NOMO-1 treated with dmso at 0.1 percent for 144 hours (cell line): ENCODE results near the gene DPH7.
"Not testable (repeated sequence)": the region's sequence is repeated elsewhere in the genome, so short reads cannot be mapped to it uniquely, and the experiment has no call there.

Source experiments
- DNase-seq: peaks from one replicate; lab custom pipeline; 2025; ENCODE audit not compliant: unreplicated experiment; lab: John Stamatoyannopoulos, UW

Gene DPH7

DNA sequence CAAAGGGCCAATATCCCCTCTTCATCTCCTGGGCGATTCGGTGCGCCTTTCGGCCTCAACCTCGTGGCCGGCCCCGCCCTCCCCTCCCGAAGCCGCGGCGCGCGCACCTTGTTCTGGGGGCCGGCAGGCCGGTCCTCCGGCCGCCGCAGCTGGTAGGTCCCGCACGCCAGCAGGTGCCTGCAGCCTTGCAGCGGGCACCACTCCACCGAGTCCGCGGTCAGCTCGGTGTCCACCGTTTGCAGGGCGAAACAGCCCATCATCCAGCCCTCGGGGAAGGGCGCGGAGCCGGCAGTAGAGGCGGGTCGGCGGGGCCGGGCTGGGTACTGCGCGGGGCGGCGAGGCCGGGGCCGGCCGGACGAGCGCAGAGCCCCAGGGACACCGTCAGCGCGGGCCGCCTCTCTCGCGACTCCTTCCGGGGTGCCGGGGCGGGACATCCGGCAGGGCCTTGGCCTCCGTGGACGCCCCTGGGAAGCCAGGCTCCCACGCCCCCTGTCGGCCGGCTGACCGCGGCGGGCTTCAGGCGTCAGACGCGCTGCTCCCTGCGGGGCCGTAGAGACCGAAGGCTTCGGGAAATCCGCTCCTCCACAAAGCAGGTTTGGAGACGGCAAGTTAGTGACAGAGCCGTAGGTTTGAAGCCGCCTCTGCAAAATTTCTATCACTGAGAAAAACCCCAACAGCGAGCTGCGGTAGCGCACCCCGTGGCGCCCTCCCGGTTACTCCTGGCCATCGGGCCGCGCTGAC lies at the start of gene DPH7:
DPH7 (minus strand) TSS at position 408 of the 741 bp plus-strand sequence; CDS start at position 260, 148 bp downstream.
- DNase-seq = peak; percentile 89

GRCh38 chr9:137627406-137627805 lies 48.7 kb upstream of the DPH7 start:
- DNase-seq = not testable (repeated sequence)

- no peak for DNase-seq
These were observed 47.7 kb upstream of the DPH7 start for GRCh38 chr9:137626464-137626863.

- DNase-seq = not testable (repeated sequence)
These were observed 43.5 kb upstream of the DPH7 start for GRCh38 chr9:137622211-137622610.

DNA sequence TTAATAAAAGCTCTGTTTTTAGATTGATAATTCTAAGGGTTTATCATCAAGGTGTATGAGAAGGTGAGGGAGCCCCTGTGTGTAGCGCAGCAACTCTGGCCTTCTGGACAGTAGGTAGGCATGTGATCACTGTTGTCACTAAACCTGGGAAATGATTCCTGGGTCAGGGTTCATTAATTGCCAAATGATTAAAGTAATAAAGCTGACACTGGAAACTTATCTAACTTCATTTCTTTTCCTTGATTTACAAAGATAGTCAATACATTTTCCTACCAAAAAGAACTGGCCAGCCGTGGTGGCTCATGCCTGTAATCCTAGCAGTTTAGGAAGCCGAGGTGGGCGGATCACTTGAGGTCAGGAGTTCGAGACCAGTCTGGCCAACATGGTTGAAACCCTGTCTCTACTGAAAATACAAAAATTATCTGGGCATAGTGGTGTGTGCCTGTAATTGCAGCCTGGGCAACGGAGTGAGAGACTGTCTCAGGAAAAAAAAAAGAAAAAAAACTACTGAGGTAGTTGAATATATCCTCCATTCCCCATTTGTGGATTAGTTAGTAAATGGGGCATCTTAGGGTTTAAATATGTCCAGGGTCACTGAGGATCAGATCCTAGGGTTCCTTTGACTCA lies 42.5 kb upstream of the DPH7 start:
- DNase-seq = no peak

- no peak for DNase-seq
These were observed 41.9 kb upstream of the DPH7 start for GRCh38 chr9:137620581-137620980.

- no peak for DNase-seq
These were observed 41.3 kb upstream of the DPH7 start for GRCh38 chr9:137620048-137620405.

DNA sequence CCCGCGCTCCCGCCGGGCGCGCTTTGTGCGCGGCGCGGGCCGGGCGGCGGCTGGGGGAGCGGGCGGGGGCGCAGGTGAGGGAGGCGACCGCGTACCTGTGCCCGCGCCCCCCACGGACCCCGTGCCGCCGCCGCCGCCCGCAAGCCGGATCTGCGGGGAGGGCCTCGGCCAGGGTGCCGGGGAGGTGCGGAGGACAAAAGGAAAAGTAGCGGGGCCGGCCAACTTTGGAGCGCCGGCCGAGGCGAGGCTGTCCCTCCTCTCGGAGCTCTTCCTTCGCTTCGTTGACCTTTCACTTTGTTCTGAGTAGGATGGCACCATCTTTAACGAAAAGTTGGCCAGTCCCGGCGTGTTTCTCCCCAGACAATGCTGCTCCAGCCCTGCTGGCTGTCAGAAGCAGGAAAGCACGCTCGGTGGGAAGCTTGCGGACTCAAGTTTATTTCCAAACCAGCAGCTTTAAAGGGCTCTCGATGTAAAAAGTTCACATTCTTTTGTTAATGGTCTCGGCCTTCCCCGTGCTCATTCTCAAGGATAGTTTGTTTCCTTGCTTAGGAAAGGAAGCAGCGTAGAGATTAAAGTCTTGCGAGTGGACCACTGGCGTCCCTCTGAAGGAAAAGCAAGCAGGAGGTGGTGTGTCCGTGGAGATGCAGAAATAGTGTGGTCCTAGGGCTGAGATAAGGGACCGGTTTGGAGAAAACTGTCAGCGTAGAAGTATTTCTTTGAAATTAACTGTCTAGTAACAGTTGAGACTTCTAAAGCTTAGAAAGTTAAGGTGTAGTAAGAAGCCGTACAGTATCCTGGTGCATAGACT lies 40.7 kb upstream of the DPH7 start:
- DNase-seq = no peak

GRCh38 chr9:137618105-137619067 lies 39.7 kb upstream of the DPH7 start, which contains the start of gene EHMT1:
EHMT1 (plus strand) TSS chr9:137619005; CDS start chr9:137619029, 24 bp downstream.
- DNase-seq = peak; percentile 78

DNA sequence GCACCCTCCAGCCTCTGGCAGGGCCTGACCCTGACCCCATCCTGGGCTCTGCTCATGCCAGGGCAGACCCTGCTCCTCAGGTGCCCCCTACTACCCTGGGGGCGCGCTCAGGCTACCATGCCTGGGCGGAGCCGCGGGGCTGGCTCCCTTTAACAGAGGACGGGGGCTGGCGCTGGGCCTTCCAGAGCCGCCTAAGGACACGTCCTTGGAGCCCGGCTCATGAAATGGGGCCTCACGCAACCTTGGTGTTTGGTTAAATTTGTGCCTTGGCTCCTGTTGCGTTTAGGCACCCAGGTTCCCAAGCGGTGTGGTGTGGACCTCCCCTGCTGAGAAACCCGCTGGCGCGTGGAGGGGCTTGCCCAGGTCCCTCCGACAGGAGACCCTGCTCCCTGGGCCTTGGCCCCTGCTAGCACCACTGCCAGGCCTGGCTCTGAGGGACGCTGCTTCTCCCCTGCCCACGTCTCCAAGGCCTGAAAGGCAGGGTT lies 36.7 kb upstream of the DPH7 start:
- DNase-seq = no peak

DNA sequence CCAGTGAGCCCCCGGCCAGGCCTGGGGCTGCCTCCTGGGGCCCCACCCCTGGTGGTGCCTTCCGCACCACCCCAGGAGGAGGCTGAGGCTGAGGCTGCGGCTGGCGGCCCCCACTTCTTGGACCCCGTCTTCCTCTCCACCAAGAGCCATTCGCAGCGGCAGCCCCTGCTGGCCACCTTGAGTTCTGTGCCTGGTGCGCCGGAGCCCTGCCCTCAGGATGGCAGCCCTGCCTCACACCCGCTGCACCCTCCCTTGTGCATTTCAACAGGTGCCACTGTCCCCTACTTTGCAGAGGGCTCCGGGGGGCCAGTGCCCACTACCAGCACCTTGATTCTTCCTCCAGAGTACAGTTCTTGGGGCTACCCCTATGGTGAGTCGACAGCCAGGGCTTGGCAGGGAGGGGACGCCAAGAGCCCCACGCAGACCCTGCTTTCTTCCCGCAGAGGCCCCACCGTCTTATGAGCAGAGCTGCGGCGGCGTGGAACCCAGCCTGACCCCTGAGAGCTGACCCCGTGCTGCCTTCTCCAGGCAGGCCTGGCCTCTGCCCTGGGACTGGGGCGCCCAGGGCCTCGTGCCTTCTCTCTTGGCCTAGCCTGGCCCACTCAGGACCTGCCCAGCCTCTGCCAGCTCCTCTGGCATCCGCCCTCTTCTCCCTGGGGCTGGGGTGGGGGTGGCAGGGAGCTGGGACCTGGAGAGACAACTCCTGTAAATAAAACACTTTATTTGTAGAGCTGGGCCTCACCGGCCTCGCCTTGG lies 36.1 kb upstream of the DPH7 start:
- no peak for DNase-seq

- DNase-seq = no peak
These were observed 35.2 kb upstream of the DPH7 start for GRCh38 chr9:137613738-137614523.

DNA sequence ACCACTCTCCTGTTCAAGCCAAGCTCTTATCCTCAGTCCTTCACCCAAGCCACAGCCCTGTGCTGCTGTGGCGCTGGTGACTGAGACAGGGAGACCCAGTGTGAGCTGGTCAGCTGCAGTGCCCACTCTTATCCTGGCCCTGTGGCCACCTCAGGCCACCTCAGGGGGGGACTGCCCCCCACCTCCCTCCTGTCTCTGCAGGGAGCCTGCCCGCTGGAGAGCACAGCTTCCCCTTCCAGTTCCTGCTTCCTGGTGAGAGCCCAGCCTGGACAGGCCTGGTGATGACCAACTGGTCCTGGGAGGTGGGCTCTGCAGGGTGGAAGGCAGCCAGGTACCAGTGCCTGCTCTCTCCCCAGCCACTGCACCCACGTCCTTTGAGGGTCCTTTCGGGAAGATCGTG lies 34.5 kb upstream of the DPH7 start:
- no peak for DNase-seq

DNA sequence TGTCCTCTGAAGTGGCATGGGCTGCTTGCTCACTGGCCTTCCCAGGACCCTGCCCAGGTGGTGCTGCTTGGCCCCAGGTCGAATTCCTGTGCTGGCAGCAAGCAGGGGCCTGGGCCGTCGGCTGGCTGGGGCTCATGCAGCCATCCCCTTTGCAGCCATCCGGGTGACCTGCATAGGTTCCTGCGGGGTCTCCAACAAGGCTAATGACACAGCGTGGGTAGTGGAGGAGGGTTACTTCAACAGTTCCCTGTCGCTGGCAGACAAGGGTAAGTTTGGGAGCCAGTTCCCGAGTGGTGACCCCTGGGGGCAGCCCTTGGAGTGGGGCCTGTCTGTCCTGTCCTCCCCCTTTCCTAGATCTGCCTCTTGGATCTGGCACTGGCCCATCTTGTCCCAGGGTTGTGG lies 34.0 kb upstream of the DPH7 start:
- DNase-seq = no peak

- DNase-seq = no peak
These were observed 33.2 kb upstream of the DPH7 start for GRCh38 chr9:137611623-137612609.

DNA sequence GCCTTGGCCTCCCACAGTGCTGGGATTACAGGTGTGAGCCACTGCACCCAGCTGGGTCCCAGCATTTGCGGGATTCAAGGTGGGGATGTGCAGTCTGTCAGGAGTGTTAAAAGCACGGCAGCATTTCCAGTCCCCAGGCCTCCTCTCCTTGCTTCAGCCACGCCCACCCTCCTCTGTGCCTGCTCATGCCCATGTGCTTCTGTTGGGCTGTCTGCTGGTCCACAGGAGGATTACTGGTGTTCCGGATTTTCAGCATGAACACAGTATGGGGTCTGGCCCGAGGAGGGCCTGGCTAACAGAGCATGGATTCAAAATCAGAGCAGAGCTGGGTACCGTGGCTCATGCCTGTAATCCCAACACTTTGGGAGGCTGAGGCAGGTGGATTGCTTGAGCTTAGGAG lies 32.2 kb upstream of the DPH7 start:
- DNase-seq = no peak

- no peak for DNase-seq
These were observed 28.6 kb upstream of the DPH7 start for GRCh38 chr9:137607141-137607857.
